Activated CD8-positive, alpha-beta memory T cell treated with anti-CD3 and anti-CD28 coated beads, Interleukin-2, amount 50 U/mL, for 4 hours (primary cell): ENCODE data around the gene ZIC1.

ENCODE experiments used
- DNase-seq: peaks from one replicate; pipeline ENCODE4 v3.0.0-alpha.2; 2020

ZIC1 gene

DNA sequence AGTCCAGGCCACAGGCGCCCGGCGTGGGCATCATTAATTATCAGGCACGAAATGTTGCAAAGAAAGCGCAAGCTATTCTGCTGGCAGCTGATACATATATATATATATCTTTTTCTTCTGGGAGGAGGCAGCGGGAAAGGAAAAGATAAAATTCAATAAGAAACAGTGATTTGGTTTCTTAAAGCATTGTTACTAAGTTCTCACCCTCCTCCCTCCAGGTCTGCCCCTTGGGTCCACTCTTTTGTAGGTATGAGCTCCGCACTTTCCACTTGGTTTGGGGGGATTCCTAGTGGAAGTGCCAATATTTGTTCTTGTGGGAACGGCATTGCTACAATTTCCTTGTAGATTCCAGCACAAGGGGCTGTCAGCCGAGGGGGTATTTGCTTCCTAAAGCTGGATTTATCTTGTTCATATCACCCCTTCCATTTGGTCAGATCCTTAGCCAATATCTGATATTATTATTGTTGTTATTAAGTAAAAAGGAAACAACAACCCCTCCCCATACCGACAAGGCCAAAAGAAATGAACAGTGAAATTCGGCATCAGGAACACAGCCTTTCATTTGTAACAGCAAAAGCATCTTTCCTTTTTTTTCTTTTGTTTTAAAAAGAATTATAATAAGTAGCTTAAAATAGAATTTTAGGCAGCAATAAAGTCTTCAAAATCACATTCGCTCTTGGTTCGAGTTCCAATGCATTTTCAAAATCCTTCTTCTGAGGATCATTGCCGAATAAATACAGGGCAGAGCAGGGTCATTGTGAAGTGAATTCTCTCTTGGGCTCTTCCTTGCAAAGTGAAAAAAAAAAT lies 15.6 kb downstream of the ZIC1 start:
- no peak for DNase-seq

DNA sequence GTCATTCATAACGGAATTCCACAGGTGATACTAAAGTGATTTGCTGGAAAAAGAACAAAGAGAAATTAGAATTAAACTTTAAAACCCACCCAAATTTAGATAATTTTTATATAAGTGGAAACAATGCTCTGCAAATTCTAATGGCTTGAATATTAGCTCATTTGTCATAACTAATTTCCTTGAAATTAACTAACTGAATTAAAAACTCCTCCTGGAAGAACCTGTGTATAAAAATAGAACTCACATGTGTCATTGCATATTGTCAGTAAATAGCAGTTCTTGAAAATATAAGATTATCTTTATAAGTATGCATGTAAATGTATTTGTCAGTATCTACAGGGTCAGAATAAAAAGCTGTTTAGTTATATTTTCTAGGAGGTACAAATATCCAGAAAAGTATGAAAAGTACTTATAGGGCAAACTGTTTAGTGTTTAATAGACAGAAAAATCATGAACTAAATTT lies 16.3 kb downstream of the ZIC1 start:
- no peak for DNase-seq

- DNase-seq: no peak
Observed at GRCh38 chr3:147426931-147427330, 17.8 kb downstream of the ZIC1 start.

GRCh38 chr3:147427746-147428145 lies 18.6 kb downstream of the ZIC1 start:
- no peak for DNase-seq

- DNase-seq: no peak
Observed at GRCh38 chr3:147428326-147428725, 19.2 kb downstream of the ZIC1 start.

DNA sequence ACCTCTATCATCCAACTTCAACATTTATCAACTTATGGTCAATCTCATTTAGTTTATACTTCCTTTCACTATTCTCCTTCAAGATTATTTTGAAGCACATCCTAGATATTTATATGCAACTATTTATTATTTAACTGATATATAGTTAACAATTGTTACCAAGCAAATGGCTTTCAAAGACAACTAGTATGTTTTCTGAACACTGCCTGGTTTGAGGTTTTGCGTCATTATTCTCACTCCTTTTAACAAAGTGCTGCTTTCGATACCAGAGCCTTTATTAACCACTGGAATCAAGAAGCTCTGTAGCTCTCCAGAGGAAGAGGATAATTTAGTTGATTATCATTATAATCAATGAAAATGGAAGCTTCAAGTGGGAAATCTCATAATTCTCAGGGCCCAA lies 19.6 kb downstream of the ZIC1 start:
- DNase-seq: no peak

GRCh38 chr3:147431751-147432150 lies 22.6 kb downstream of the ZIC1 start:
- no peak for DNase-seq

DNA sequence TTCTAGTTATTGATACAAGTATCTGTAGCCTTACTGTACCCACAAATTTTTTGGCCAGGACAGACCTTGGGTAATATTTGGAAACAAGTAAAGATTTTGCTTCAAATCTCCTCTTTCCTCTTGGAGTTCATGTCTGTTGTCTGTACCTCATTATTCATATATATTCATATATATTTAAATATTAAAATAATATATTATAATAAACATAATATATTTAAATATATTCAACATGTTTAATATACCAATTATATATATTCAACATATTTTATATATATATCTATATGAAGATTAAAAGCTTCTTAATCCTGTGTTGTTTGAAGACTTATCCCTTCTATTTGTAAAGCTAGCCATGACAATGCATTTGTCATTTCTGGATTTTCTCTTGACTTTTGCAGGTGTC lies 38.1 kb downstream of the ZIC1 start:
- no peak for DNase-seq

- DNase-seq: no peak
Observed at GRCh38 chr3:147449669-147450068, 40.5 kb downstream of the ZIC1 start.

- DNase-seq: no peak
Observed at GRCh38 chr3:147458995-147459704, 50.0 kb downstream of the ZIC1 start.

- DNase-seq: no peak
Observed at GRCh38 chr3:147462856-147463255, 53.7 kb downstream of the ZIC1 start.
